Lower lobe of right lung (tissue), 2 donors: ENCODE results near the gene FCN2. TPM values are rescaled to one million over a fixed set of nuclear protein-coding genes. Genes with fewer than 3 reads are reported as not detected.
A peak's percentile ranks its signal among the peaks of the same experiment; 100 is the strongest.

Experiments
- ATAC-seq, 2 donors: fragments of 200-7000 bp; cut with Tn5 transposase; one replicate each; pipeline ENCODE4 v1.9.1; 2020 to 2022; ENCODE audit warnings: mild to moderate bottlenecking in 2 of 2, moderate library complexity in 2 of 2
- DNase-seq: peaks from one replicate; pipeline ENCODE4 v3.0.0-alpha.2; 2020
- H3K27ac ChIP-seq: fragments of 200-600 bp; one replicate; pipeline ENCODE4 v1.8.0; 2022
- H3K27me3 ChIP-seq: fragments of 200-600 bp; one replicate; pipeline ENCODE4 v1.8.0; 2022; ENCODE audit warnings: low read depth
- H3K36me3 ChIP-seq: fragments of 200-600 bp; one replicate; pipeline ENCODE4 v1.8.0; 2022; ENCODE audit warnings: mild to moderate bottlenecking
- H3K4me1 ChIP-seq: fragments of 200-600 bp; one replicate; pipeline ENCODE4 v1.8.0; 2022
- H3K4me3 ChIP-seq: fragments of 200-600 bp; one replicate; pipeline ENCODE4 v1.8.0; 2022; ENCODE audit warnings: mild to moderate bottlenecking
- H3K9me3 ChIP-seq: fragments of 200-600 bp; one replicate; pipeline ENCODE4 v1.8.0; 2022
- CTCF ChIP-seq: fragments of 200-600 bp; IDR thresholded peaks from one replicate; pipeline ENCODE4 v1.8.0; 2022; ENCODE audit warnings: antibody characterized with exemption, mild to moderate bottlenecking
- intact Hi-C: fragments of 100-400 bp; cut with DNase I; formaldehyde crosslinking; loops from one replicate; pipeline ENCODE4 v1.11.0; 2022
- total RNA-seq: library from RNA; stranded (reverse); fragmentation: NEBNext Ultra II Directional; extraction: Animal tissue kit (Norgen Biotek cat#: 25700); gene quantifications from one replicate; pipeline ENCODE4 v1.2.1, GENCODE V29; 2021
- donor health status: DM: no; HTN: yes; CAD: no; lungs with severe emphysema.

Gene FCN2
- total RNA-seq, 1 donor from 2014 or later, result not detected

- DNase-seq (no peak), ATAC-seq (no peak)
- Histone ChIP-seq H3K27ac (no peak overlapping the region), H3K27me3 (peaks cover 15% of the 10 kb centered on the region), H3K4me3 (no peak overlapping the region), H3K4me1 (no peaks in the 10 kb centered on the region), H3K9me3 (no peaks in the 10 kb centered on the region), H3K36me3 (no peaks in the 10 kb centered on the region)
- TF ChIP-seq CTCF, result no peak
- intact Hi-C loops, result no loop called here
These were observed 32.6 kb downstream of the FCN2 start for GRCh38 chr9:134913041-134913712.

GRCh38 chr9:134913713-134914500, 33.3 kb downstream of the FCN2 start:
- Histone ChIP-seq H3K9me3 (no peaks in the 10 kb centered on the region), H3K27ac (no peak overlapping the region), H3K4me1 (no peaks in the 10 kb centered on the region), H3K27me3 (peaks cover 15% of the 10 kb centered on the region), H3K36me3 (no peaks in the 10 kb centered on the region), H3K4me3 (no peak overlapping the region)
- intact Hi-C loops, result no loop called here
- no peak for TF ChIP-seq CTCF
- ATAC-seq, result no peak
- DNase-seq, result peak; percentile 17

GRCh38 chr9:134914501-134914834, 33.9 kb downstream of the FCN2 start:
- intact Hi-C loops, result no loop called here
- Histone ChIP-seq H3K27ac (no peak overlapping the region), H3K4me3 (no peak overlapping the region), H3K4me1 (no peaks in the 10 kb centered on the region), H3K9me3 (no peaks in the 10 kb centered on the region), H3K36me3 (no peaks in the 10 kb centered on the region), H3K27me3 (peaks cover 15% of the 10 kb centered on the region)
- ATAC-seq (no peak), DNase-seq (no peak)
- no peak for TF ChIP-seq CTCF

GRCh38 chr9:134915046-134915985, 34.7 kb downstream of the FCN2 start:
- intact Hi-C loops, result no loop called here
- DNase-seq (peak; percentile 23), ATAC-seq (no peak)
- Histone ChIP-seq H3K27ac (no peak overlapping the region), H3K4me1 (no peaks in the 10 kb centered on the region), H3K27me3 (peaks cover 16% of the 10 kb centered on the region), H3K36me3 (no peaks in the 10 kb centered on the region), H3K4me3 (no peak overlapping the region), H3K9me3 (no peaks in the 10 kb centered on the region)
- TF ChIP-seq CTCF, result no peak

GRCh38 chr9:134916161-134916665, 35.6 kb downstream of the FCN2 start:
- DNase-seq (peak; percentile 45), ATAC-seq (no peak)
- intact Hi-C loops, result no loop called here
- Histone ChIP-seq H3K4me3 (peak overlapping the region; percentile 30), H3K27ac (no peak overlapping the region), H3K27me3 (peaks cover 19% of the 10 kb centered on the region), H3K9me3 (no peaks in the 10 kb centered on the region), H3K36me3 (no peaks in the 10 kb centered on the region), H3K4me1 (no peaks in the 10 kb centered on the region)
- no peak for TF ChIP-seq CTCF
